GM20000 (cell line): ENCODE data around the gene PPP1CC.

Source experiments
- DNase-seq: peaks from one replicate; pipeline ENCODE4 v3.0.0; 2012; ENCODE audit warnings: low spot score
- TF ChIP-seq, protein P1 (sequence below): IDR thresholded peaks from 2 replicates; pipeline ENCODE4 v1.5.1; 2012; ENCODE audit warnings: mild to moderate bottlenecking, control low read depth; ENCODE audit errors: extremely low read depth, missing control alignments

Gene PPP1CC

DNA sequence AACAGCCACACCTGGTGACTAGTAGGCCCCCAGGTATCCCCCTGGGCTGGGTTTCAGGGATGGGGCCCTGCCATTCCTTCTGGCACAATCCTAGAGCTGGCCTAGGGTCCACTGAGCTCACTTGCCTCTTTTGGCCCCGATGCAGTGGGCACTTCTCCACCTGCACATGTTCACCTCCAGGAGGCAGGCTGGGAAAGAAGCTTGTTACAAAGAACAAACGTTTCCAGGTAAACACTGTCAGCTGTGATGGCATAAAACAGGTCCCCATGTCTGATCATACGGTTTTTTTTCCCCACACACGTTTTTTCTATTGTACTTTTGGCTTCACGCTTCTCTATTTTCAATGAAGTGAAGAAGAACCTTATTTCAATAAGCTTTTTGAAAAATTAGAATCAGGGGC lies 37.9 kb downstream of the PPP1CC start:
- DNase-seq = peak; percentile 29

DNA sequence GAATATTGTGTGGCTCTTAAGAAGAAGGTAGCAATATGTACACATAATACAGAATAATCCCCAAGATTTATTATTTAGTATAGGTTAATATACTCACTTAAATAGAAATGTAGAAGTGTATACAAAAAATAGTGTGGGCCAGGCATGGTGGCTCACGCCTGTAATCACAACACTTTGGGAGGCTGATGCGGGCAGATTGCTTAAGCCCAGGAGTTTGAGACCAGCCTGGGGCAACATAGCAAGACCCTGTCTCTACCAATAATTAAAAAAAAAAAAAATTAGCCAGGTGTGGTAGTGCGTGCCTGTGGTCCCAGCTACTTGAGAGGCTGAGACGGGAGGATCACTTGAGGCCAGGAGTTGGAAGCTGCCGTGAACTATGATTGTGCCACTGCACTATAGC lies 38.5 kb downstream of the PPP1CC start:
- no peak for DNase-seq
- TF ChIP-seq, protein P1, sequence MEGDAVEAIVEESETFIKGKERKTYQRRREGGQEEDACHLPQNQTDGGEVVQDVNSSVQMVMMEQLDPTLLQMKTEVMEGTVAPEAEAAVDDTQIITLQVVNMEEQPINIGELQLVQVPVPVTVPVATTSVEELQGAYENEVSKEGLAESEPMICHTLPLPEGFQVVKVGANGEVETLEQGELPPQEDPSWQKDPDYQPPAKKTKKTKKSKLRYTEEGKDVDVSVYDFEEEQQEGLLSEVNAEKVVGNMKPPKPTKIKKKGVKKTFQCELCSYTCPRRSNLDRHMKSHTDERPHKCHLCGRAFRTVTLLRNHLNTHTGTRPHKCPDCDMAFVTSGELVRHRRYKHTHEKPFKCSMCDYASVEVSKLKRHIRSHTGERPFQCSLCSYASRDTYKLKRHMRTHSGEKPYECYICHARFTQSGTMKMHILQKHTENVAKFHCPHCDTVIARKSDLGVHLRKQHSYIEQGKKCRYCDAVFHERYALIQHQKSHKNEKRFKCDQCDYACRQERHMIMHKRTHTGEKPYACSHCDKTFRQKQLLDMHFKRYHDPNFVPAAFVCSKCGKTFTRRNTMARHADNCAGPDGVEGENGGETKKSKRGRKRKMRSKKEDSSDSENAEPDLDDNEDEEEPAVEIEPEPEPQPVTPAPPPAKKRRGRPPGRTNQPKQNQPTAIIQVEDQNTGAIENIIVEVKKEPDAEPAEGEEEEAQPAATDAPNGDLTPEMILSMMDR = no peak

More for the DNA sequence above, 37.9 kb downstream of the PPP1CC start:
- TF ChIP-seq, protein P1 = peak; percentile 8

DNA sequence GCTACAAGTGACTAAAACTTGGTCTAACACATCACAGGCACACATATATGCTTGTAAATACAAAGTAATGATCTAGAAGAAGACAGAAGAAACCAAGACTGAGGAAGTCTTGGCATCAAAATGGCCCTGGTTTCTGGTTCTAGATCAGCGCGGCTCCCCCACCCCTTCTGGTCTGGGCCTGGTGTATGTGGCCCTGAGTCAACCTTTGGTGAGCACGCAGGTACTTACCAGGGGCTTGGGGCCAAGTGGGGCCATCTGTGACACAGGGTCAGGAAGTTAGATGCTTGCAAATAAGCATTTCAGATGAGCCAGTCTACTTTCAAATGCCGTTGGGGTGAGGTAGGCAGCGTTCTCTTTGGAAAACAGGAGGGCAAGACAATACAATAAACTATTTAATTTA lies 40.6 kb downstream of the PPP1CC start:
- DNase-seq = no peak
- TF ChIP-seq, protein P1 = no peak

DNA sequence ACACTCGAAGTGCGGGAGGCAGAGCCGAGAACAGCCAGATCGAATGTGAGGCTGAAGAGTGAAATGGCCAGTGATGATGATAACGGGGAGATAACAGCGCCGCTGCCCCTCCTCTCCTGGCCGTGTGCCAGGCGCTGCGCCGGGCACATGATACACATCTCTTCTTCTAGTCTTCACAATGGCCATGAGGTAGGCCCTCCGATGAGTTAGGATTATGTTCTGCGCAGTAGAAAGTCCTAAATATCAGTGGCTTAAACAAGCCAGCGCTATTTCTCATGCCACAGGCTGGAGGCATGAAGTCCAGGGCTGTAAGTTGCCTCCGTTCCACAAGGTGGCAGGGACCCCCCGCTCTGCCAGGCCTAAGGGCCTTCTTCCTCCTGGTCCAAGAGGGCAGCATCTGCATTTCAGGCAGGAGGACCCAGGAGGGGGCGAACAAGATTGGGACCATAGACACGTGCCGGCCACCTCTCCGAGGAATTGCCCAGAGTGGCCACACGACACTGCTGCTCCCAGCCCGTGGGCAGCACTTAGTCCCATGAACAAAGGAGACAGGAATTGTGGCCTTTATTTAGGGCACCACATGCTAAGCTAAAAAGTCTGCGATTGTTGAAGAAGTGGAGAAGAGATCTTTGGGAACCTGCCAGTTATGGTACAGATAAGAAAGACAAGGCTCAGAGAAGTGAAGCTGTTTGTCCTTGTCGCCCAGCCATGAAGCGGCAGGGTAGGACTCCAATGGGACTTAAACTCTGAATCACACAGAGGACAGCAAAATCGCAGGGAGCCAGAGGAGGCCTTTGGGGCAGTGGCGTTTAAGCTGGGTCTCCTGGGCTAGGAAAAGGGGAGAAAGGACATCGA lies 42.9 kb downstream of the PPP1CC start:
- no peak for DNase-seq
- TF ChIP-seq, protein P1 = no peak

DNA sequence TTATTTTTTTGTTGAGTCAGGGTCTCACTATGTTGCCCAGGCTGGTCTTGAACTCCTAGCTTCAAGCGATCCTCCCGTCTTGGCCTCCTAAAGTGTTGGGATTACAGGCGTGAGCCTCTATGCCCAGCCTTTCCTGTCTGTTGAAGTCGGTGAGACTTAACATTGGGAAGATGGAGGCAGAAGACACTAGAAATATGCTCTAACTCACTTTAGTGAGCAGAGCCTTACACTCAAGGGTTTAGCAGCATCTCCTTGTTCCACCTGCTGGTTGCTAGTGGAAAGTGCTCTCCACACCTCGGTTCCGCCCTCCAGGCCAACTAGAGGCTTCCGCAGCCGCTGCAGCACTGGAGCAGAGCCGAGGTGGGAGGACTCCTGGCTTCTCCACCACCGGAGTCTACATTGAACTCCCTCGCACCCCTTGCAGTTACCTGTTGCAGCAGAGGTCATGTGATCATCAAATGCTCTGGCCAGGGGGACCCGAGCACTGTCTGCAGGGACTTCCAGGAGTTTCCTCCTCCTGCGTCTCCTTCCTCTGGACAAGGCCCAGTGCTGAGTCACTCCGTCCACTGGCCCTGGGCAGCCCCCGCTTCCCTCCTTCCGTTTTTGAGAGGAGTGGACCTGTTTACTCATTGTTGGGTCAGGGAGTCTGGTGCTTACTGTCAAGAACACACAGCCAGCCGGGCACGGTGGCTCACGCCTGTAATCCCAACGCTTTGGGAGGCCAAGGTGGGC lies 44.4 kb downstream of the PPP1CC start:
- TF ChIP-seq, protein P1 = peak; percentile 77
- DNase-seq = peak; percentile 82

DNA sequence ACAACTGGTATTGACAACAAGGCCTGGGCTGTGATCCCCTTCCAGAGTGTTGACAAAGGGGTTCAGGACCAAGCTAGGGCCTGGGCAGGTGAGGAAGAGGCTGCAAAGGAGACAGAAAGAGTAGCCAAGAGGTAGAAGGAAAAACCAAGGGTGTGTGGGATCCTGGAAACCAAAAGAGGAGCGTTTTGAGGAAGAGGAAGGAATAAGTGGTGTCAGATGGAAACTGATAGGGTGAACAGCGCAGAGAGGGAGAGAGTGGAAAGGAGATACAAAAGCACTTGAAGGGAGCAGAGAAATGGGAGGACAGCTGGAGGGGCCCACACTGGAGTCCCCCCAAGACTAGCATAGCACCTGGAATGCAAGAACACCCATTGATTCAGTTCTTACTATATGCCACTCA lies 45.5 kb downstream of the PPP1CC start:
- no peak for DNase-seq
- TF ChIP-seq, protein P1 = no peak

DNA sequence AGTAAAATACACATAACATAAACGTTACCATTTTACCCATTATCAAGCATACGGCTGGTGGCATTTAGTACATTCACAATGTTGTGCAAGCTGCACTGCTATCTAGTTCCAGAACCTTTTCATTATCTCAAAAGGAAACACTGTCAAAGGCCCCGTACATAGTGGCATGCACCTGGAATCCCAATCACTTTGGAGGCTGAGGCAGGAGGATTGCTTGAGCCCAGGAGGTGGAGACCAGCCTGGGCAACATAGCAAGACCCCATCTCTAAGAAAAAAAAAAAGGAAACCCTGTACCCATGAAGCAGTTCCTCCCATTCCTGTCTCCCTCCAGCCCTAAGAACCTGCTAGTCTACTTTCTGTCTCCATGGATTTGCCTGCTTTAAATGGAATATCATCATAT lies 46.4 kb downstream of the PPP1CC start:
- TF ChIP-seq, protein P1 = no peak
- no peak for DNase-seq
